IPS-NIHi11 (cell line): Measurements from ENCODE around the gene NR3C1.

Experiments
- DNase-seq: peaks from one replicate; pipeline ENCODE4 v3.0.0; 2012; ENCODE audit warnings: mixed read lengths, low spot score

Gene NR3C1

GRCh38 chr5:143362664-143363227, 40.7 kb downstream of the NR3C1 start:
- no peak for DNase-seq

- DNase-seq, result no peak
These were observed 42.0 kb downstream of the NR3C1 start for GRCh38 chr5:143361438-143361837.

- no peak for DNase-seq
These were observed 42.7 kb downstream of the NR3C1 start for GRCh38 chr5:143360755-143361154.

GRCh38 chr5:143359869-143360268, 43.6 kb downstream of the NR3C1 start:
- DNase-seq, result no peak

- DNase-seq, result no peak
These were observed 46.5 kb downstream of the NR3C1 start for GRCh38 chr5:143356855-143357583.

GRCh38 chr5:143355710-143356109, 47.8 kb downstream of the NR3C1 start:
- DNase-seq, result peak; percentile 44

GRCh38 chr5:143354025-143354424, 49.5 kb downstream of the NR3C1 start:
- DNase-seq, result no peak

GRCh38 chr5:143352691-143353090, 50.8 kb downstream of the NR3C1 start:
- DNase-seq, result no peak

GRCh38 chr5:143350751-143351602, 52.5 kb downstream of the NR3C1 start:
- DNase-seq, result no peak

- no peak for DNase-seq
These were observed 53.1 kb downstream of the NR3C1 start for GRCh38 chr5:143350341-143350740.

GRCh38 chr5:143349177-143349576, 54.3 kb downstream of the NR3C1 start:
- no peak for DNase-seq

- no peak for DNase-seq
These were observed 55.7 kb downstream of the NR3C1 start for GRCh38 chr5:143347698-143348344.

GRCh38 chr5:143347046-143347445, 56.4 kb downstream of the NR3C1 start:
- no peak for DNase-seq

GRCh38 chr5:143345671-143346440, 57.6 kb downstream of the NR3C1 start:
- no peak for DNase-seq

- no peak for DNase-seq
These were observed 60.4 kb downstream of the NR3C1 start for GRCh38 chr5:143343042-143343441.

- DNase-seq, result no peak
These were observed 60.9 kb downstream of the NR3C1 start for GRCh38 chr5:143342607-143343006.

GRCh38 chr5:143341807-143342570, 61.5 kb downstream of the NR3C1 start:
- DNase-seq, result no peak

- no peak for DNase-seq
These were observed 62.4 kb downstream of the NR3C1 start for GRCh38 chr5:143340891-143341685.

GRCh38 chr5:143338658-143339366, 64.7 kb downstream of the NR3C1 start:
- DNase-seq, result no peak
